GM12891 (cell line): ENCODE results near the gene FGD2.

Experiments used
- PAX5 ChIP-seq: IDR thresholded peaks from 2 replicates; pipeline ENCODE4 v1.6.1; 2011; ENCODE audit warnings: low read length, moderate library complexity, mild to moderate bottlenecking; ENCODE audit not compliant: insufficient read depth, severe bottlenecking
- POLR2A ChIP-seq: IDR thresholded peaks from 2 replicates; pipeline ENCODE4 v1.6.1; 2011; ENCODE audit warnings: low read depth, low read length, control low read depth
- POLR2AphosphoS5 ChIP-seq: IDR thresholded peaks from 2 replicates; pipeline ENCODE4 v1.6.1; 2011; ENCODE audit warnings: low read depth, low read length, control low read depth
- SPI1 ChIP-seq: IDR thresholded peaks from 2 replicates; pipeline ENCODE4 v1.6.1; 2011; ENCODE audit warnings: low read depth, low read length, control low read depth
- TAF1 ChIP-seq: IDR thresholded peaks from 2 replicates; pipeline ENCODE4 v1.6.1; 2011; ENCODE audit warnings: low read depth, low read length, control low read depth

GRCh38 chr6:37047689-37048402, 42.4 kb downstream of the FGD2 start:
- no peak for TF ChIP-seq POLR2AphosphoS5
- TF ChIP-seq POLR2A, result no peak
- no peak for TF ChIP-seq SPI1
- TF ChIP-seq PAX5, result no peak
- TF ChIP-seq TAF1, result no peak
